HG03097 (cell line): ENCODE measurements around the gene KISS1.

Experiments used
- ATAC-seq: cut with Tn5 transposase; IDR thresholded peaks from one replicate; pipeline ENCODE4 v1.9.1; 2021; ENCODE audit not compliant: unreplicated experiment, low FRiP score

Gene KISS1

GRCh38 chr1:204162494-204163074, 33.7 kb downstream of the KISS1 start:
- ATAC-seq = no peak

GRCh38 chr1:204161609-204162493, 34.4 kb downstream of the KISS1 start:
- no peak for ATAC-seq

GRCh38 chr1:204157962-204158361, 38.3 kb downstream of the KISS1 start:
- ATAC-seq = no peak

- ATAC-seq = no peak
Observed at GRCh38 chr1:204155881-204156280, 40.4 kb downstream of the KISS1 start.

GRCh38 chr1:204154568-204155255, 41.6 kb downstream of the KISS1 start:
- ATAC-seq = no peak

GRCh38 chr1:204153667-204154066, 42.6 kb downstream of the KISS1 start:
- no peak for ATAC-seq

GRCh38 chr1:204152310-204153044, 43.8 kb downstream of the KISS1 start:
- no peak for ATAC-seq

GRCh38 chr1:204151552-204152309, 44.6 kb downstream of the KISS1 start, which contains the start of gene ETNK2:
Gene ETNK2 (minus strand): TSS chr1:204152044. CDS start chr1:204151852, 192 bp downstream.
- no peak for ATAC-seq

- no peak for ATAC-seq
Observed at GRCh38 chr1:204150702-204151551, 45.4 kb downstream of the KISS1 start.

GRCh38 chr1:204149635-204150565, 46.4 kb downstream of the KISS1 start:
- no peak for ATAC-seq

- ATAC-seq = no peak
Observed at GRCh38 chr1:204149107-204149506, 47.2 kb downstream of the KISS1 start.

- no peak for ATAC-seq
Observed at GRCh38 chr1:204147406-204148383, 48.6 kb downstream of the KISS1 start.

- ATAC-seq = no peak
Observed at GRCh38 chr1:204146965-204147364, 49.3 kb downstream of the KISS1 start.

GRCh38 chr1:204146309-204146708, 50.0 kb downstream of the KISS1 start:
- no peak for ATAC-seq

GRCh38 chr1:204145033-204145504, 51.2 kb downstream of the KISS1 start:
- no peak for ATAC-seq

GRCh38 chr1:204143276-204144041, 52.8 kb downstream of the KISS1 start:
- ATAC-seq = no peak
